HCT116 (cell line): ENCODE data around the gene OR52B2. TPM values are rescaled to one million over a fixed set of nuclear protein-coding genes. Genes with fewer than 3 reads are reported as not detected.

Source experiments
- ATAC-seq: fragments of 200-7000 bp; cut with Tn5 transposase; 2 replicates; pipeline ENCODE4 v1.9.1; 2020; ENCODE audit warnings: mild to moderate bottlenecking, moderate library complexity
- BruUV-seq: library from RNA; stranded (reverse); fragments of 400-500 nt; replicated peaks from 2 replicates; lab custom pipeline; 2021; lab: Mats Ljungman, UMichigan
- CTCF ChIA-PET: fragments of 300-600 bp; sonication (Branson Sonifier 250); formaldehyde crosslinking; loops from one replicate; lab custom pipeline; 2021; ENCODE audit warnings: antibody characterized with exemption; lab: Charles Lee
- POLR2A ChIA-PET: fragments of 300-600, 350-600 bp; sonication (Branson Sonifier 250); formaldehyde crosslinking; loops from one replicate; lab custom pipeline; 2021; ENCODE audit warnings: antibody characterized with exemption; lab: Charles Lee
- RAD21 ChIA-PET, 2 experiments: fragments of 300-600 bp; sonication (Branson Sonifier 250); formaldehyde crosslinking; loops; one replicate each; lab custom pipeline; 2023; ENCODE audit warnings: low total read pairs in 2 of 2; ENCODE audit not compliant: uncharacterized antibody in 2 of 2, unreplicated experiment in 2 of 2, low non-redundant PET in 1 of 2; lab: Charles Lee
- DNase-seq: peaks from one replicate; pipeline ENCODE4 v3.0.0-alpha.2; 2010; ENCODE audit warnings: low read depth, low spot score
- H2AFZ ChIP-seq: fragments of 200-600 bp; shearing (Covaris generic), sonication (generic); 2 replicates; pipeline ENCODE4 v1.6.1; 2017; ENCODE audit warnings: low read depth, mixed run types, mixed read lengths, antibody characterized with exemption, low read length; ENCODE audit not compliant: poor library complexity, severe bottlenecking
- H3K27ac ChIP-seq: 2 replicates; pipeline ENCODE4 v1.5.1; 2012; ENCODE audit warnings: low read depth, low read length
- H3K27me3 ChIP-seq: fragments of 200-600 bp; sonication (generic); 2 replicates; pipeline ENCODE4 v1.6.1; 2016; ENCODE audit warnings: mixed run types, low read length, mixed read lengths; ENCODE audit not compliant: insufficient read depth
- H3K36me3 ChIP-seq, 2 experiments: fragments of 200-500 bp in 1 of 2; fragments of 200-600 bp in 1 of 2; sonication (Bioruptor generic) in 1 of 2; sonication (generic) in 1 of 2; 2 replicates each; pipeline versions ENCODE4 v1.5.1 to v1.6.1; 2014 to 2016; ENCODE audit warnings: low read length in 2 of 2, inconsistent platforms in 1 of 2, mixed read lengths in 1 of 2, mixed run types in 1 of 2; ENCODE audit not compliant: insufficient read depth in 2 of 2, control insufficient read depth in 1 of 2
- H3K4me1 ChIP-seq, 2 experiments: fragments of 200-600 bp in 1 of 2; sonication (generic) in 1 of 2; 2 replicates each; pipeline versions ENCODE4 v1.5.1 to v1.6.1; 2012 to 2017; ENCODE audit warnings: low read length in 2 of 2, inconsistent platforms in 1 of 2, mild to moderate bottlenecking in 1 of 2, mixed read lengths in 1 of 2, mixed run types in 1 of 2, moderate library complexity in 1 of 2; ENCODE audit not compliant: insufficient read depth in 2 of 2, control insufficient read depth in 1 of 2
- H3K4me2 ChIP-seq: fragments of 200-600 bp; sonication (generic); 2 replicates; pipeline ENCODE4 v1.6.1; 2017; ENCODE audit warnings: mixed run types, low read length, mixed read lengths
- H3K4me3 ChIP-seq, 2 experiments: fragments of 200-600 bp in 1 of 2; sonication (generic) in 1 of 2; replicated peaks in 1 of 2; 2 replicates each; pipeline ENCODE4 v1.5.1; 2011 to 2016; ENCODE audit warnings: low read length in 2 of 2, control low read depth in 1 of 2, low read depth in 1 of 2, mild to moderate bottlenecking in 1 of 2, mixed read lengths in 1 of 2, mixed run types in 1 of 2
- H3K79me2 ChIP-seq: fragments of 200-600 bp; sonication (generic); 2 replicates; pipeline ENCODE4 v1.6.1; 2017; ENCODE audit warnings: mild to moderate bottlenecking, mixed run types, low read length, moderate library complexity, mixed read lengths; ENCODE audit not compliant: insufficient read depth
- H3K9ac ChIP-seq: fragments of 200-600 bp; sonication (generic); 2 replicates; pipeline ENCODE4 v1.6.1; 2016; ENCODE audit warnings: low read length, mixed read lengths
- H3K9me2 ChIP-seq: fragments of 200-600 bp; sonication (generic), shearing (Covaris generic); 2 replicates; pipeline ENCODE4 v1.6.1; 2017; ENCODE audit warnings: mixed run types, mild to moderate bottlenecking, moderate library complexity; ENCODE audit not compliant: insufficient read depth
- H3K9me3 ChIP-seq, 2 experiments: fragments of 200-500 bp in 1 of 2; fragments of 200-600 bp in 1 of 2; sonication (Bioruptor generic) in 1 of 2; sonication (generic) in 1 of 2; 2 replicates each; pipeline ENCODE4 v1.6.1; 2014 to 2017; ENCODE audit warnings: low read length in 2 of 2, mixed read lengths in 2 of 2, inconsistent platforms in 1 of 2, low read depth in 1 of 2, mild to moderate bottlenecking in 1 of 2, mixed run types in 1 of 2, moderate library complexity in 1 of 2; ENCODE audit not compliant: control insufficient read depth in 1 of 2, insufficient read depth in 1 of 2
- H4K20me1 ChIP-seq: fragments of 200-600 bp; sonication (generic), shearing (Covaris generic); 2 replicates; pipeline ENCODE4 v1.6.1; 2017; ENCODE audit warnings: mixed run types, mild to moderate bottlenecking, moderate library complexity; ENCODE audit not compliant: insufficient read depth
- CBX3 ChIP-seq: IDR thresholded peaks from 2 replicates; pipeline ENCODE4 v1.6.1; 2012; ENCODE audit warnings: low read depth
- CEBPB ChIP-seq: IDR thresholded peaks from 2 replicates; pipeline ENCODE4 v1.6.1; 2012; ENCODE audit warnings: low read depth
- EGR1 ChIP-seq: IDR thresholded peaks from 2 replicates; pipeline ENCODE4 v1.6.1; 2012; ENCODE audit warnings: low read depth
- ELF1 ChIP-seq: IDR thresholded peaks from 2 replicates; pipeline ENCODE4 v1.6.1; 2012; ENCODE audit warnings: low read depth, borderline replicate concordance
- EZH2 ChIP-seq: fragments of 200-600 bp; sonication (generic); IDR thresholded peaks from 2 replicates; pipeline ENCODE4 v1.6.1; 2017; ENCODE audit warnings: antibody characterized with exemption, mixed run types
- EZH2phosphoT487 ChIP-seq: fragments of 200-600 bp; IDR thresholded peaks from 2 replicates; pipeline ENCODE4 v1.6.1; 2018; ENCODE audit warnings: antibody characterized with exemption, borderline replicate concordance
- FOSL1 ChIP-seq: IDR thresholded peaks from 2 replicates; pipeline ENCODE4 v1.6.1; 2012; ENCODE audit warnings: low read depth
- JUND ChIP-seq: IDR thresholded peaks from 2 replicates; pipeline ENCODE4 v1.6.1; 2012
- POLR2A ChIP-seq: IDR thresholded peaks from 2 replicates; pipeline ENCODE4 v1.7.0; 2011; ENCODE audit warnings: borderline replicate concordance; ENCODE audit not compliant: insufficient read depth, insufficient read length; ENCODE audit errors: extremely low read depth
- POLR2AphosphoS5 ChIP-seq: IDR thresholded peaks from 2 replicates; pipeline ENCODE4 v1.6.1; 2011; ENCODE audit warnings: mild to moderate bottlenecking, low read depth, low read length, moderate library complexity
- RAD21 ChIP-seq: IDR thresholded peaks from 2 replicates; pipeline ENCODE4 v1.6.1; 2012; ENCODE audit warnings: low read depth, mild to moderate bottlenecking
- SP1 ChIP-seq: IDR thresholded peaks from 2 replicates; pipeline ENCODE4 v1.6.1; 2012; ENCODE audit warnings: low read depth
- SRF ChIP-seq: IDR thresholded peaks from 2 replicates; pipeline ENCODE4 v1.6.1; 2012; ENCODE audit warnings: low read depth
- TCF7L2 ChIP-seq: IDR thresholded peaks from 2 replicates; pipeline ENCODE4 v1.7.0; 2011; ENCODE audit warnings: borderline replicate concordance, inconsistent platforms; ENCODE audit not compliant: insufficient read depth, insufficient read length; ENCODE audit errors: extremely low read depth
- YY1 ChIP-seq: IDR thresholded peaks from 2 replicates; pipeline ENCODE4 v1.6.1; 2011; ENCODE audit warnings: low read length, low read depth, moderate library complexity, mild to moderate bottlenecking; ENCODE audit not compliant: insufficient replicate concordance; ENCODE audit errors: extremely low read depth
- ZFX ChIP-seq: fragments of 450-650 bp; IDR thresholded peaks from 2 replicates; pipeline ENCODE4 v1.6.1; 2017
- intact Hi-C: fragments of 100-400 bp; cut with micrococcal nuclease; formaldehyde crosslinking; loops from 2 replicates; pipeline ENCODE4 v1.10.0; 2022
- total RNA-seq: library from RNA; stranded (reverse); gene quantifications from one replicate; pipeline ENCODE4 v1.2.1, GENCODE V29; 2021; ENCODE audit not compliant: unreplicated experiment
- TF ChIP-seq, protein P1 (sequence below): IDR thresholded peaks from 2 replicates; pipeline ENCODE4 v1.6.1; 2012
- TF ChIP-seq, protein P2 (sequence below), 3 experiments: fragments of 200-600 bp in 1 of 3; sonication (generic) in 1 of 3; IDR thresholded peaks in 2 of 3; conservative IDR thresholded peaks in 1 of 3; 2 replicates each; pipeline ENCODE4 v1.5.1; 2012 to 2017; ENCODE audit warnings: low read depth in 2 of 3, low read length in 2 of 3, antibody characterized with exemption in 1 of 3, borderline replicate concordance in 1 of 3, control low read depth in 1 of 3, mild to moderate bottlenecking in 1 of 3, mixed read lengths in 1 of 3, mixed run types in 1 of 3, moderate library complexity in 1 of 3; ENCODE audit not compliant: insufficient read depth in 1 of 3
- TF ChIP-seq, protein P3 (sequence below): IDR thresholded peaks from 2 replicates; pipeline ENCODE4 v1.6.1; 2012
- TF ChIP-seq, protein P4 (sequence below): IDR thresholded peaks from 2 replicates; pipeline ENCODE4 v1.6.1; 2012; ENCODE audit warnings: low read depth

Gene OR52B2
- total RNA-seq, 1 experiment from 2014 or later: not detected

DNA sequence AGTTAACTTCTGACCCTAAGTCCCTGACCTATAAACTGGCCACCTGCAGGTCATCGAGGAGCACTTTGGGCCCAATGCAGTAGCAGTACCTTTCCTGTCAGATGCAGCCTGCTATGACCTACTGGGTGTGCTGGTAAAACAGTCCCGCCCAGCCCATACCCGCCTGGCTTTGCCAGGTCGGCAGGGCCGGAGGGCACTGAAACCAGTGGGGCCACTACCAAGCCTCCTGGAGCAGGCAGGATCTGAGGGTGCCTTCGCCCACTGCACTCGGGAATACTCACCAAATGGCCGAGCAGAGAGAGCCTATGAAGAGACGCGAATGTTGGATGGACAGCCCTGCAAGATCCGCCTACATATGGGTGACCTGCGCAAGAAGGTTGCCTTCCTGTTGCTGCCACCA, 39.7 kb upstream of the OR52B2 start:
- ATAC-seq (no peak), DNase-seq (no peak)
- no peaks in the 10 kb centered on the region for H3K4me1 ChIP-seq
- no peak overlapping the region for H2AFZ ChIP-seq
- H3K9ac ChIP-seq: no peak overlapping the region
- RAD21 ChIA-PET: no interaction called here
- H3K9me3 ChIP-seq: no peaks in the 10 kb centered on the region
- intact Hi-C loops: no loop called here
- no peaks in the 10 kb centered on the region for H3K9me2 ChIP-seq
- H3K27me3 ChIP-seq: no peaks in the 10 kb centered on the region
- TF ChIP-seq ZFX (no peak), FOSL1 (no peak), RAD21 (no peak), SRF (no peak), JUND (no peak), YY1 (no peak), POLR2A (no peak), POLR2AphosphoS5 (no peak), EZH2 (no peak), CEBPB (no peak), EGR1 (no peak), SP1 (no peak), ELF1 (no peak), CBX3 (no peak), TCF7L2 (no peak), EZH2phosphoT487 (no peak)
- TF ChIP-seq, protein P1, sequence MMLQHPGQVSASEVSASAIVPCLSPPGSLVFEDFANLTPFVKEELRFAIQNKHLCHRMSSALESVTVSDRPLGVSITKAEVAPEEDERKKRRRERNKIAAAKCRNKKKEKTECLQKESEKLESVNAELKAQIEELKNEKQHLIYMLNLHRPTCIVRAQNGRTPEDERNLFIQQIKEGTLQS: no peak
- TF ChIP-seq, protein P2, sequence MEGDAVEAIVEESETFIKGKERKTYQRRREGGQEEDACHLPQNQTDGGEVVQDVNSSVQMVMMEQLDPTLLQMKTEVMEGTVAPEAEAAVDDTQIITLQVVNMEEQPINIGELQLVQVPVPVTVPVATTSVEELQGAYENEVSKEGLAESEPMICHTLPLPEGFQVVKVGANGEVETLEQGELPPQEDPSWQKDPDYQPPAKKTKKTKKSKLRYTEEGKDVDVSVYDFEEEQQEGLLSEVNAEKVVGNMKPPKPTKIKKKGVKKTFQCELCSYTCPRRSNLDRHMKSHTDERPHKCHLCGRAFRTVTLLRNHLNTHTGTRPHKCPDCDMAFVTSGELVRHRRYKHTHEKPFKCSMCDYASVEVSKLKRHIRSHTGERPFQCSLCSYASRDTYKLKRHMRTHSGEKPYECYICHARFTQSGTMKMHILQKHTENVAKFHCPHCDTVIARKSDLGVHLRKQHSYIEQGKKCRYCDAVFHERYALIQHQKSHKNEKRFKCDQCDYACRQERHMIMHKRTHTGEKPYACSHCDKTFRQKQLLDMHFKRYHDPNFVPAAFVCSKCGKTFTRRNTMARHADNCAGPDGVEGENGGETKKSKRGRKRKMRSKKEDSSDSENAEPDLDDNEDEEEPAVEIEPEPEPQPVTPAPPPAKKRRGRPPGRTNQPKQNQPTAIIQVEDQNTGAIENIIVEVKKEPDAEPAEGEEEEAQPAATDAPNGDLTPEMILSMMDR (IDR thresholded peaks at IDR 0.05 in 2 of 3, conservative IDR thresholded peaks at IDR 0.05 in 1 of 3; ENCODE audit: borderline replicate concordance in 1 of 3, insufficient read depth in 1 of 3, low read depth in 2 of 3, low read length in 2 of 3): no peak
- TF ChIP-seq, protein P3, sequence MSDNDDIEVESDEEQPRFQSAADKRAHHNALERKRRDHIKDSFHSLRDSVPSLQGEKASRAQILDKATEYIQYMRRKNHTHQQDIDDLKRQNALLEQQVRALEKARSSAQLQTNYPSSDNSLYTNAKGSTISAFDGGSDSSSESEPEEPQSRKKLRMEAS: no peak
- TF ChIP-seq, protein P4, sequence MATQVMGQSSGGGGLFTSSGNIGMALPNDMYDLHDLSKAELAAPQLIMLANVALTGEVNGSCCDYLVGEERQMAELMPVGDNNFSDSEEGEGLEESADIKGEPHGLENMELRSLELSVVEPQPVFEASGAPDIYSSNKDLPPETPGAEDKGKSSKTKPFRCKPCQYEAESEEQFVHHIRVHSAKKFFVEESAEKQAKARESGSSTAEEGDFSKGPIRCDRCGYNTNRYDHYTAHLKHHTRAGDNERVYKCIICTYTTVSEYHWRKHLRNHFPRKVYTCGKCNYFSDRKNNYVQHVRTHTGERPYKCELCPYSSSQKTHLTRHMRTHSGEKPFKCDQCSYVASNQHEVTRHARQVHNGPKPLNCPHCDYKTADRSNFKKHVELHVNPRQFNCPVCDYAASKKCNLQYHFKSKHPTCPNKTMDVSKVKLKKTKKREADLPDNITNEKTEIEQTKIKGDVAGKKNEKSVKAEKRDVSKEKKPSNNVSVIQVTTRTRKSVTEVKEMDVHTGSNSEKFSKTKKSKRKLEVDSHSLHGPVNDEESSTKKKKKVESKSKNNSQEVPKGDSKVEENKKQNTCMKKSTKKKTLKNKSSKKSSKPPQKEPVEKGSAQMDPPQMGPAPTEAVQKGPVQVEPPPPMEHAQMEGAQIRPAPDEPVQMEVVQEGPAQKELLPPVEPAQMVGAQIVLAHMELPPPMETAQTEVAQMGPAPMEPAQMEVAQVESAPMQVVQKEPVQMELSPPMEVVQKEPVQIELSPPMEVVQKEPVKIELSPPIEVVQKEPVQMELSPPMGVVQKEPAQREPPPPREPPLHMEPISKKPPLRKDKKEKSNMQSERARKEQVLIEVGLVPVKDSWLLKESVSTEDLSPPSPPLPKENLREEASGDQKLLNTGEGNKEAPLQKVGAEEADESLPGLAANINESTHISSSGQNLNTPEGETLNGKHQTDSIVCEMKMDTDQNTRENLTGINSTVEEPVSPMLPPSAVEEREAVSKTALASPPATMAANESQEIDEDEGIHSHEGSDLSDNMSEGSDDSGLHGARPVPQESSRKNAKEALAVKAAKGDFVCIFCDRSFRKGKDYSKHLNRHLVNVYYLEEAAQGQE: no peak
- TF ChIP-seq, all 23 proteins: peak for 0
- Histone ChIP-seq H3K4me3 (no peak overlapping the region), H3K36me3 (peaks cover 12 to 15% of the 10 kb centered on the region in 2 experiments), H3K4me2 (no peak overlapping the region), H4K20me1 (no peaks in the 10 kb centered on the region), H3K79me2 (no peaks in the 10 kb centered on the region), H3K27ac (no peak overlapping the region)
- no TSS peak for BruUV-seq
- POLR2A ChIA-PET: no interaction called here
- CTCF ChIA-PET: no interaction called here
